ENCODE results near the gene EEF2K.

EEF2K gene

DNA sequence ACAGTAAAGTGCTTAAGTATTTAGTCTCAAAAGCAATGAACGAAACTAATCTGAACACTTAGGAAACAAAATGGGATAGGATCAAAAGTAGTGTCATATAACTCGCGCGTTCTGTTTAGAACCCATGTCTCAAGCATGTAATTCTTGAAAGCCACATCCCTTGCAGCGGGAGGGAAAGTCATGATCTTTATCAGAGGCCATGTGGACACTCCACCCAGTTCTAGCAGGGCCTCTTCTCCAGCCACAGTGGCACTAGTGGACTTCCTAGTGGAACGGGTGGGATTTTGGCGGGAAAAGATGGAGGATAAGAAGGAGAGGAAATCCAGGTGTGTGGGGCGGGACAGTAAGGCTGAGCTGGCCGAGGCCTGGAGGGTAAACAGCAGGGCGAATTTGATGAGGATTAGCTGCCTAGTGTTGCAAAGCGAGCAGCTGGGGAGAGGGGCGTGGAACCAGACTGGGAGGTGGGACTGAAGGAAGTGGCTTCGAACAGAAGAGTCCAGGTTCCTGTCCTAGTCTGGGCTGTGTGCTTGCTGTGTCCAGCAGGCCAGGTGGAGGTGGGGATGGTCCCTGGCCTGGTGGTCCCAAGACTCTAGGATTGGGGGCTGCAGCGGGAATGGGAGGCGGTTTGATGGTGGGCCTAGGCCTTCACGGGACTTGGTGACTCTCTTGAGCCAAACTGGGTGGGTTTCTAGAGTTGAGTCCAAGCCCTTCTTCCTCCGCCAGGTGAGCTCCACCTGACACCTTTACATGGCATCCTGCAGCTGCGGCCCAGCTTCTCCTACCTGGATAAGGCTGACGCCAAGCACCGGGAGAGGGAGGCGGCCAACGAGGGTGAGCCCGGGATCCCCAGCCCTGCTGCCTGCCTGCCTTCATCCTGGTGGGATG, 107.1 kb downstream of the EEF2K start:
- Histone ChIP-seq H3K27ac (no peak overlapping the region), H3K79me2 (peaks cover 8% of the 10 kb centered on the region), H3K36me3 (ENCODE audit: control insufficient read depth, insufficient read depth, low read length) (no peaks in the 10 kb centered on the region), H3K4me3 (ENCODE audit: low read depth, low read length) (no peak overlapping the region), H3K27me3 (ENCODE audit: control insufficient read depth, insufficient read depth, low read length) (no peaks in the 10 kb centered on the region), H3K9ac (no peak overlapping the region), H3K4me1 (no peaks in the 10 kb centered on the region), H2AFZ (no peak overlapping the region), H3K9me3 (ENCODE audit: control insufficient read depth, low read length) (no peaks in the 10 kb centered on the region), H3K4me2 (ENCODE audit: low read length) (no peak overlapping the region)
- TF ChIP-seq, protein P1, sequence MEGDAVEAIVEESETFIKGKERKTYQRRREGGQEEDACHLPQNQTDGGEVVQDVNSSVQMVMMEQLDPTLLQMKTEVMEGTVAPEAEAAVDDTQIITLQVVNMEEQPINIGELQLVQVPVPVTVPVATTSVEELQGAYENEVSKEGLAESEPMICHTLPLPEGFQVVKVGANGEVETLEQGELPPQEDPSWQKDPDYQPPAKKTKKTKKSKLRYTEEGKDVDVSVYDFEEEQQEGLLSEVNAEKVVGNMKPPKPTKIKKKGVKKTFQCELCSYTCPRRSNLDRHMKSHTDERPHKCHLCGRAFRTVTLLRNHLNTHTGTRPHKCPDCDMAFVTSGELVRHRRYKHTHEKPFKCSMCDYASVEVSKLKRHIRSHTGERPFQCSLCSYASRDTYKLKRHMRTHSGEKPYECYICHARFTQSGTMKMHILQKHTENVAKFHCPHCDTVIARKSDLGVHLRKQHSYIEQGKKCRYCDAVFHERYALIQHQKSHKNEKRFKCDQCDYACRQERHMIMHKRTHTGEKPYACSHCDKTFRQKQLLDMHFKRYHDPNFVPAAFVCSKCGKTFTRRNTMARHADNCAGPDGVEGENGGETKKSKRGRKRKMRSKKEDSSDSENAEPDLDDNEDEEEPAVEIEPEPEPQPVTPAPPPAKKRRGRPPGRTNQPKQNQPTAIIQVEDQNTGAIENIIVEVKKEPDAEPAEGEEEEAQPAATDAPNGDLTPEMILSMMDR (IDR thresholded peaks at IDR 0.05) = no peak

DNA sequence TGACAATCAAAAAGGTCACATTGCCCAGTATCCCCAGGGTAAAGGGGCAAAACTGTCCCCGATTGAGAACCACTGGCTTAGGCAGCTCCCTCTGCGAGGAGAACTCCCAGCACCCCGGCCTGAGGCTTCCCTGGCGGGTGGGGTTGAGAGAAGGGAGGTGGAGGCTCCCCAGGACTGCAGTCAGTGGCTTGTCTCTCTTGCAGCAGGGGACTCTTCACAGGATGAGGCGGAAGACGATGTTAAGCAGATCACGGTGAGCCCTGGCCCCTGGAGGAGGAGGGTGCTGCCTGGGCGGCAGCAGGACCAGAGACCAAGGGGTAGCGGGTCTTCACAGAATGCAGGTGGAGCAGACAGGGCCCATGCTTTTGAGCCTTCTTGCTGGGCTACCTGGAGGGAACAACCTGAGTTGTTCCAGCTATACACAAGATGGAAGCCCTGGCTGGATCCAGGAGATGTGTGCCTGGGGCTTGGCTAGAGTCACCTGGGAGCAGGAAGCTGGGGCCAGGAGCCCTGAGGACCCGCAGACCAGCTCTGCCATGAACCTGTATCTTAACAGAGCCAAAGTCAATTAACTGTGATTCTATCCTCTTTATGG, 107.9 kb downstream of the EEF2K start:
- Histone ChIP-seq H3K27ac (no peak overlapping the region), H3K4me2 (ENCODE audit: low read length) (no peak overlapping the region), H3K27me3 (ENCODE audit: control insufficient read depth, insufficient read depth, low read length) (no peaks in the 10 kb centered on the region), H3K4me1 (no peaks in the 10 kb centered on the region), H3K9me3 (ENCODE audit: control insufficient read depth, low read length) (no peaks in the 10 kb centered on the region), H3K4me3 (ENCODE audit: low read depth, low read length) (no peak overlapping the region), H3K36me3 (ENCODE audit: control insufficient read depth, insufficient read depth, low read length) (no peaks in the 10 kb centered on the region), H2AFZ (no peak overlapping the region), H3K79me2 (peaks cover 4% of the 10 kb centered on the region), H3K9ac (no peak overlapping the region)
- TF ChIP-seq, protein P1 (IDR thresholded peaks at IDR 0.05) = no peak

DNA sequence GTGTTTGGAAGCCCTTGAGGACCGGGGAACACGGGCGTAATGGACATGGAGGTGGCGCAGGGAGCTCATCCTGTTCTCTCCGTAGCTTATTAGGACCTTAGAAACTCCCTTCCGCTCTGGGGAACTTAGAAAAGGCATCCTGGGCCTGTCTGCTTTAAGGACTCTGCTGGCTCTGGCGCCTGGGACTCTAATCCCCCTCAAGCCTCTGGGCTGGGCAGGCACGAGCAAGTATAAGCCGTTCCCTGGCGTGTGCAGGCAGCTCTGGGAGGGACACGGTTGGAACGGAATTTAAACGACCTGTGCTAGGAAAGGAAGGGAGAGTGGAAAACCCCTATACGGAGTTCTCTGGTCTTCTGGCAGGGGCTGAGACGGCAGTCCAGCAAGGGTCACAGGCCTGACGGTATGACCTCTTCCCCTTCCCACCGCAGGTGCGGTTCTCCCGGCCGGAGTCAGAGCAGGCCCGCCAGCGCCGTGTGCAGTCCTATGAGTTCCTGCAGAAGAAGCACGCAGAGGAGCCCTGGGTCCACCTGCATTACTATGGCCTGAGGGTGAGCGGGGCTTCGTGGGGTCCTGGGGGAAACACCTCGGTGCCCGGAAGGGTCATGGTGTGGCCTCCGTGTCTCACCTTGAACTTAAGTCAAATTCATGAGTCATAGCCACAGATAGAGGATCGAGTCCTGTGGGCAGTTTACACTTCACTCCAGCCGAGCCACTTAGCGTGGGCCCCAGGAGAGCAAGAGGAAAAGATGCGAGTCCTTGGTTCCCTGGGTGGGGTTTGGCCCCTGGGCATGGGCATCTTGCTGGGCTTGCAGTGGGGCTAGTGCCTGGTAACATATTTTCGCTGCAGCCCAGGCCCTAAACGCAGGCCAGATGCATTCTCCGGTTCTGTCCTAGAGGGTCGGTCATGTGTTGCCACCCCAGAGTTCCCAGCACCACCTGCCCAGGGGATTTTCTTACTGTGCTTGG, 108.9 kb downstream of the EEF2K start:
- Histone ChIP-seq H3K36me3 (ENCODE audit: control insufficient read depth, insufficient read depth, low read length) (no peaks in the 10 kb centered on the region), H3K9ac (no peak overlapping the region), H3K4me1 (no peaks in the 10 kb centered on the region), H2AFZ (no peak overlapping the region), H3K4me2 (ENCODE audit: low read length) (no peak overlapping the region), H3K79me2 (peaks cover 4% of the 10 kb centered on the region), H3K9me3 (ENCODE audit: control insufficient read depth, low read length) (no peaks in the 10 kb centered on the region), H3K27ac (no peak overlapping the region), H3K4me3 (ENCODE audit: low read depth, low read length) (no peak overlapping the region), H3K27me3 (ENCODE audit: control insufficient read depth, insufficient read depth, low read length) (no peaks in the 10 kb centered on the region)
- TF ChIP-seq, protein P1 (IDR thresholded peaks at IDR 0.05) = no peak

- no peaks in the 10 kb centered on the region for H3K9me3 ChIP-seq (ENCODE audit: control insufficient read depth, low read length)
- H3K79me2 ChIP-seq = peaks cover 6% of the 10 kb centered on the region
- no peaks in the 10 kb centered on the region for H3K36me3 ChIP-seq (ENCODE audit: control insufficient read depth, insufficient read depth, low read length)
- H2AFZ ChIP-seq = no peak overlapping the region
- no peak overlapping the region for H3K4me3 ChIP-seq (ENCODE audit: low read depth, low read length)
- H3K27me3 ChIP-seq (ENCODE audit: control insufficient read depth, insufficient read depth, low read length) = no peaks in the 10 kb centered on the region
- TF ChIP-seq, protein P1 (IDR thresholded peaks at IDR 0.05) = no peak
- no peaks in the 10 kb centered on the region for H3K4me1 ChIP-seq
- no peak overlapping the region for H3K27ac ChIP-seq
- no peak overlapping the region for H3K9ac ChIP-seq
- no peak overlapping the region for H3K4me2 ChIP-seq (ENCODE audit: low read length)
Measured at GRCh38 chr16:22315979-22316378, 109.9 kb downstream of the EEF2K start.
